T-helper 1 cell (primary cell): Measurements from ENCODE around the gene C12orf56.
"Not testable (repeated sequence)": the region's sequence is repeated elsewhere in the genome, so short reads cannot be mapped to it uniquely, and the experiment has no call there.

Experiments used
- DNase-seq, 5 donors: peaks; one replicate each; pipeline ENCODE4 v3.0.0-alpha.2; 2012 to 2020

Gene C12orf56

GRCh38 chr12:64225626-64226025, 164.9 kb downstream of the C12orf56 start:
- no peak for DNase-seq

GRCh38 chr12:64222009-64222765, 168.4 kb downstream of the C12orf56 start, which contains the start of gene KICS2:
Gene KICS2, minus strand, starts transcription at chr12:64222296. Its CDS starts 59 bp downstream, at chr12:64222237.
- DNase-seq, result peak; percentile 78 to 94 (median 83)

- peak in 3 of 5 donors; percentile 27 to 42 (median 38) for DNase-seq
These were observed 168.9 kb downstream of the C12orf56 start for GRCh38 chr12:64221651-64222008.

DNA sequence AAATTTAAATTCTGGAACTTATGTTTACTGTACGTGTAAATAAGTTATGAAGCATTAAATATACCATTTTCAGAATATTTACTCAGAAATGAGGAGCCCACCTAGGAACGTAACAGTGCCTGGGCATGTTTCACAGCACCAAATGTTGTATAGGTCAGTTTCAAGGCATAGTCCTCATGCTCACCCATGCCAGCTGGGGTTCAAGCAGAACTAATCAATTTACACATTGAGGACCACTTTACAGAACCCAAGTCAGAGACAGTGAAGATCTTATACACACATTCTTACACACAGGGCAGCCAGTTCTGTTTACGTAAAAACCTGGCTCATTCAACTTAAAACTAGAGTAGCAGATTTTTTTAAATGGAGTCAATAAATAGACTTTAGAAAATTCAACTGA, 170.5 kb downstream of the C12orf56 start:
- no peak for DNase-seq

GRCh38 chr12:64219145-64219544, 171.4 kb downstream of the C12orf56 start:
- DNase-seq, result no peak

GRCh38 chr12:64218597-64218996, 172.0 kb downstream of the C12orf56 start:
- DNase-seq, result no peak

DNA sequence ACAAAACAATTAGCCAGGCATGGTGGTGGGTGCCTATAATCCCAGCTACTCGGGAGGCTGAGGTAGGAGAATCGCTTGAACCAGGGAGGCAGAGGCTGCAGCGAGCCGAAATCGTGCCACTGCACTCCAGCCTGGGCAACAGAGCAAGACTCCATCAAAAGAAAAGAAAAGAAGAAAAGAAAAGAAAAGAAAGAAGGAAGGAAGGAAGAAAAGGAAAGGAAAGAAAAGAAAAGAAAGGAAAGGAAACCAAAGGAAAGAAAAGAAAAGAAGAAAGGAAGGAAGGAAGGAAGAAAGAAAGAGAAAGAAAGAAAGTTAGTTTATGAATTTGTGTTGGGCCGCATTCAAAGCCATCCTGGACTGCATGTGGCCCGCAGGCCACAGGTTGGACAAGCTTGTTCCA, 172.9 kb downstream of the C12orf56 start:
- not testable (repeated sequence) for DNase-seq

DNA sequence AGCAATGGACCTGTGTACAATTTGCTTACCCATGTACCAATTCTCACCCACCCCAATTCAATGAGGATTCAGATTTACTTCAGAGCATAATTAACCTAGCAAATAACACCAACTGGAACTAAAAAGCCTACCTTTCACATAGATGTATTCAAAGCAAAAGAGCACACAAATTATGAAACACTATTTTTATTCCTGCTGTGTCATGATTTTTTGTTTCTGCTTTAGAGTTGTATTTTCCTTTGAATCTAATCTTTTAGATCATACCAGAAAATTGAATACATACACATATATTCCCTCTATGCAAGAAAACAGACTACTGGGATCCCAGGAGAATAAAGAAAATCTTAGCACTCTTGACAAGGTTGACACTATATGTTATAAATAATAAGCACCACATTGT, 174.3 kb downstream of the C12orf56 start:
- DNase-seq, result no peak
